GM12878 (cell line): ENCODE measurements around the gene YAF2. TPM values are rescaled to one million over a fixed set of nuclear protein-coding genes. Genes with fewer than 3 reads are reported as not detected.

ENCODE experiments used
- ASH2L ChIP-seq: fragments of 300-600, 200-600 bp; sonication (generic); IDR thresholded peaks from 2 replicates; pipeline ENCODE4 v1.6.1; 2017; ENCODE audit warnings: low read depth, mild to moderate bottlenecking, borderline replicate concordance
- ATF7 ChIP-seq: fragments of 450-650 bp; IDR thresholded peaks from 2 replicates; pipeline ENCODE4 v1.6.1; 2016; ENCODE audit warnings: low read depth, mild to moderate bottlenecking
- CEBPB ChIP-seq, 2 experiments: fragments of 150-350 bp in 1 of 2; IDR thresholded peaks; 2 replicates each; pipeline ENCODE4 v1.6.1; 2012 to 2014; ENCODE audit warnings: low read depth in 2 of 2, low read length in 2 of 2, borderline replicate concordance in 1 of 2, inconsistent platforms in 1 of 2
- CREB1 ChIP-seq: IDR thresholded peaks from 2 replicates; pipeline ENCODE4 v1.6.1; 2012; ENCODE audit warnings: low read depth, mild to moderate bottlenecking, inconsistent platforms
- ETV6 ChIP-seq, 2 experiments: fragments of 450-650 bp in 1 of 2; IDR thresholded peaks in 1 of 2; conservative IDR thresholded peaks in 1 of 2; 2 replicates each; pipeline ENCODE4 v1.6.1; 2014; ENCODE audit warnings: antibody characterized with exemption in 1 of 2, borderline replicate concordance in 1 of 2, low read depth in 1 of 2, mild to moderate bottlenecking in 1 of 2, moderate library complexity in 1 of 2
- FOXM1 ChIP-seq: IDR thresholded peaks from 2 replicates; pipeline ENCODE4 v1.6.1; 2012; ENCODE audit warnings: low read depth, mild to moderate bottlenecking, inconsistent platforms, low read length, moderate library complexity
- IKZF1 ChIP-seq: fragments of 450-650 bp; conservative IDR thresholded peaks from 2 replicates; pipeline ENCODE4 v1.6.1; 2017; ENCODE audit warnings: antibody characterized with exemption, mild to moderate bottlenecking
- NFXL1 ChIP-seq: fragments of 450-650 bp; IDR thresholded peaks from 2 replicates; pipeline ENCODE4 v1.6.1; 2017; ENCODE audit warnings: antibody characterized with exemption, mild to moderate bottlenecking, borderline replicate concordance
- PAX5 ChIP-seq: IDR thresholded peaks from 2 replicates; pipeline ENCODE4 v1.6.1; 2011; ENCODE audit warnings: low read depth, low read length, borderline replicate concordance
- PKNOX1 ChIP-seq: fragments of 450-650 bp; IDR thresholded peaks from 2 replicates; pipeline ENCODE4 v1.6.1; 2016; ENCODE audit warnings: mild to moderate bottlenecking
- POLR2A ChIP-seq: IDR thresholded peaks from 2 replicates; pipeline ENCODE4 v1.6.1; 2011; ENCODE audit warnings: low read depth, mild to moderate bottlenecking, low read length
- POLR2AphosphoS2 ChIP-seq: IDR thresholded peaks from 2 replicates; pipeline ENCODE4 v1.6.1; 2011; ENCODE audit warnings: low read depth, mild to moderate bottlenecking, low read length, improper control_type of control experiment, moderate library complexity
- RAD21 ChIP-seq: IDR thresholded peaks from 2 replicates; pipeline ENCODE4 v1.6.1; 2011; ENCODE audit warnings: mild to moderate bottlenecking, low read depth, low read length, moderate library complexity; ENCODE audit not compliant: insufficient read depth
- RUNX3 ChIP-seq: IDR thresholded peaks from 2 replicates; pipeline ENCODE4 v1.6.1; 2012; ENCODE audit warnings: low read length, inconsistent platforms
- SRF ChIP-seq, 2 experiments: IDR thresholded peaks; 2 replicates each; pipeline ENCODE4 v1.6.1; 2011; ENCODE audit warnings: low read depth in 2 of 2, low read length in 2 of 2, mild to moderate bottlenecking in 1 of 2, moderate library complexity in 1 of 2
- SUZ12 ChIP-seq: fragments of 200-600 bp; sonication (generic); IDR thresholded peaks from one replicate; pipeline ENCODE4 v1.6.1; 2018; ENCODE audit warnings: antibody characterized with exemption, mild to moderate bottlenecking; ENCODE audit not compliant: unreplicated experiment
- TBL1XR1 ChIP-seq: IDR thresholded peaks from 2 replicates; pipeline ENCODE4 v1.6.1; 2012; ENCODE audit warnings: low read depth, low read length, improper control_type of control experiment
- TCF7 ChIP-seq: IDR thresholded peaks from 2 replicates; pipeline ENCODE4 v1.6.1; 2014; ENCODE audit warnings: antibody characterized with exemption, borderline replicate concordance
- ZNF207 ChIP-seq: fragments of 450-650 bp; IDR thresholded peaks from 2 replicates; pipeline ENCODE4 v1.6.1; 2014; ENCODE audit warnings: antibody characterized with exemption, mild to moderate bottlenecking, borderline replicate concordance
- ZNF217 ChIP-seq: fragments of 450-650 bp; IDR thresholded peaks from 2 replicates; pipeline ENCODE4 v1.6.1; 2017; ENCODE audit warnings: antibody characterized with exemption, mild to moderate bottlenecking
- polyA plus RNA-seq, 11 experiments: library from polyadenylated mRNA; depleted of rRNA in 4 of 11; unstranded in 6 of 11; stranded (reverse) in 5 of 11; fragments of >200 nt; fragmentation: Nextera tagmentation in 4 of 11; fragmentation: Illumina TruSeq in 1 of 11; extraction: Ambion mirVana in 4 of 11; extraction: Trizol in 1 of 11; gene quantifications; 1 replicate in 1 of 11; 2 replicates in 10 of 11; pipeline versions ENCODE4 v1.2.1 to v1.2.3, GENCODE V29; 2011 to 2016; ENCODE audit warnings: inconsistent platforms in 2 of 11, missing spikeins in 2 of 11, low read depth in 1 of 11
- total RNA-seq, 4 experiments: library from RNA; depleted of rRNA in 3 of 4; stranded (reverse); fragments of >200 nt in 3 of 4; fragmentation: Illumina TruSeq in 1 of 4; extraction: Trizol in 1 of 4; gene quantifications; 2 replicates each; pipeline versions ENCODE4 v1.2.1 to v1.2.3, GENCODE V29; 2013 to 2021
- TF ChIP-seq, protein P1 (sequence below): fragments of 450-650 bp; IDR thresholded peaks from 2 replicates; pipeline ENCODE4 v1.6.1; 2017; ENCODE audit warnings: borderline replicate concordance
- TF ChIP-seq, protein P2 (sequence below): fragments of 450-650 bp; IDR thresholded peaks from 2 replicates; pipeline ENCODE4 v1.6.1; 2016; ENCODE audit warnings: mild to moderate bottlenecking
- TF ChIP-seq, protein P3 (sequence below): fragments of 150-350 bp; IDR thresholded peaks from 2 replicates; pipeline ENCODE4 v1.6.1; 2016; ENCODE audit warnings: low read depth, low read length

The YAF2 gene
- total and polyA plus RNA-seq, 10 of the 15 experiments (the other 5 are each of a cell fraction or from before 2014, with no cell fraction given), result 18.8 to 36.6 (median 23.0) TPM

- no peak for TF ChIP-seq PKNOX1
- no peak for TF ChIP-seq SRF (IDR thresholded peaks at IDR 0.05; ENCODE audit: low read depth in 2 of 2, low read length in 2 of 2)
- no peak for TF ChIP-seq ATF7
- TF ChIP-seq POLR2A, result peak; percentile 82
- TF ChIP-seq SUZ12, result no peak
- TF ChIP-seq, protein P1, sequence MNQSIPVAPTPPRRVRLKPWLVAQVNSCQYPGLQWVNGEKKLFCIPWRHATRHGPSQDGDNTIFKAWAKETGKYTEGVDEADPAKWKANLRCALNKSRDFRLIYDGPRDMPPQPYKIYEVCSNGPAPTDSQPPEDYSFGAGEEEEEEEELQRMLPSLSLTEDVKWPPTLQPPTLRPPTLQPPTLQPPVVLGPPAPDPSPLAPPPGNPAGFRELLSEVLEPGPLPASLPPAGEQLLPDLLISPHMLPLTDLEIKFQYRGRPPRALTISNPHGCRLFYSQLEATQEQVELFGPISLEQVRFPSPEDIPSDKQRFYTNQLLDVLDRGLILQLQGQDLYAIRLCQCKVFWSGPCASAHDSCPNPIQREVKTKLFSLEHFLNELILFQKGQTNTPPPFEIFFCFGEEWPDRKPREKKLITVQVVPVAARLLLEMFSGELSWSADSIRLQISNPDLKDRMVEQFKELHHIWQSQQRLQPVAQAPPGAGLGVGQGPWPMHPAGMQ, result no peak
- no peak for TF ChIP-seq FOXM1
- 0 out of 2 replicates have a peak, but pooled peaks have one; percentile 11 for TF ChIP-seq RUNX3
- no peak for TF ChIP-seq PAX5
- peak; percentile 83 for TF ChIP-seq IKZF1
- no peak for TF ChIP-seq NFXL1
- no peak for TF ChIP-seq CEBPB (IDR thresholded peaks at IDR 0.05; ENCODE audit: borderline replicate concordance in 1 of 2, low read depth in 2 of 2, low read length in 2 of 2)
- TF ChIP-seq ZNF217, result no peak
- TF ChIP-seq TCF7, result 0 out of 2 replicates have a peak, but pooled peaks have one; percentile 9
- TF ChIP-seq, protein P2, sequence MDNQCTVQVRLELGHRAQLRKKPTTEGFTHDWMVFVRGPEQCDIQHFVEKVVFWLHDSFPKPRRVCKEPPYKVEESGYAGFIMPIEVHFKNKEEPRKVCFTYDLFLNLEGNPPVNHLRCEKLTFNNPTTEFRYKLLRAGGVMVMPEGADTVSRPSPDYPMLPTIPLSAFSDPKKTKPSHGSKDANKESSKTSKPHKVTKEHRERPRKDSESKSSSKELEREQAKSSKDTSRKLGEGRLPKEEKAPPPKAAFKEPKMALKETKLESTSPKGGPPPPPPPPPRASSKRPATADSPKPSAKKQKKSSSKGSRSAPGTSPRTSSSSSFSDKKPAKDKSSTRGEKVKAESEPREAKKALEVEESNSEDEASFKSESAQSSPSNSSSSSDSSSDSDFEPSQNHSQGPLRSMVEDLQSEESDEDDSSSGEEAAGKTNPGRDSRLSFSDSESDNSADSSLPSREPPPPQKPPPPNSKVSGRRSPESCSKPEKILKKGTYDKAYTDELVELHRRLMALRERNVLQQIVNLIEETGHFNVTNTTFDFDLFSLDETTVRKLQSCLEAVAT, result 0 out of 2 replicates have a peak, but pooled peaks have one; percentile 27
- 0 out of 2 replicates have a peak, but pooled peaks have one; percentile 26 for TF ChIP-seq CREB1
- TF ChIP-seq ZNF207, result no peak
- no peak for TF ChIP-seq POLR2AphosphoS2
- TF ChIP-seq TBL1XR1, result peak; percentile 16; the same call in 1 of the 2 replicates
- no peak for TF ChIP-seq RAD21
- TF ChIP-seq ASH2L, result 0 out of 2 replicates have a peak, but pooled peaks have one; percentile 42
- TF ChIP-seq, protein P3, sequence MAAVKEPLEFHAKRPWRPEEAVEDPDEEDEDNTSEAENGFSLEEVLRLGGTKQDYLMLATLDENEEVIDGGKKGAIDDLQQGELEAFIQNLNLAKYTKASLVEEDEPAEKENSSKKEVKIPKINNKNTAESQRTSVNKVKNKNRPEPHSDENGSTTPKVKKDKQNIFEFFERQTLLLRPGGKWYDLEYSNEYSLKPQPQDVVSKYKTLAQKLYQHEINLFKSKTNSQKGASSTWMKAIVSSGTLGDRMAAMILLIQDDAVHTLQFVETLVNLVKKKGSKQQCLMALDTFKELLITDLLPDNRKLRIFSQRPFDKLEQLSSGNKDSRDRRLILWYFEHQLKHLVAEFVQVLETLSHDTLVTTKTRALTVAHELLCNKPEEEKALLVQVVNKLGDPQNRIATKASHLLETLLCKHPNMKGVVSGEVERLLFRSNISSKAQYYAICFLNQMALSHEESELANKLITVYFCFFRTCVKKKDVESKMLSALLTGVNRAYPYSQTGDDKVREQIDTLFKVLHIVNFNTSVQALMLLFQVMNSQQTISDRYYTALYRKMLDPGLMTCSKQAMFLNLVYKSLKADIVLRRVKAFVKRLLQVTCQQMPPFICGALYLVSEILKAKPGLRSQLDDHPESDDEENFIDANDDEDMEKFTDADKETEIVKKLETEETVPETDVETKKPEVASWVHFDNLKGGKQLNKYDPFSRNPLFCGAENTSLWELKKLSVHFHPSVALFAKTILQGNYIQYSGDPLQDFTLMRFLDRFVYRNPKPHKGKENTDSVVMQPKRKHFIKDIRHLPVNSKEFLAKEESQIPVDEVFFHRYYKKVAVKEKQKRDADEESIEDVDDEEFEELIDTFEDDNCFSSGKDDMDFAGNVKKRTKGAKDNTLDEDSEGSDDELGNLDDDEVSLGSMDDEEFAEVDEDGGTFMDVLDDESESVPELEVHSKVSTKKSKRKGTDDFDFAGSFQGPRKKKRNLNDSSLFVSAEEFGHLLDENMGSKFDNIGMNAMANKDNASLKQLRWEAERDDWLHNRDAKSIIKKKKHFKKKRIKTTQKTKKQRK, result no peak
- TF ChIP-seq ETV6 (conservative IDR thresholded peaks at IDR 0.05 in 1 of 2, IDR thresholded peaks at IDR 0.05 in 1 of 2; ENCODE audit: borderline replicate concordance in 1 of 2, low read depth in 1 of 2), result no peak
These were observed at the start of gene YAF2 (continued) for GRCh38 chr12:42238240-42239140.
